ENCODE results near the gene E2F4. TPM values are rescaled to one million over a fixed set of nuclear protein-coding genes. Genes with fewer than 3 reads are reported as not detected.

Gene E2F4
- total and polyA plus RNA-seq, 5 donors: 33.9 to 42.5 (median 39.7) TPM

- peaks cover 28% of the 10 kb centered on the region for H3K4me1 ChIP-seq (ENCODE audit: control insufficient read depth, insufficient read depth, low read length)
- H3K9me3 ChIP-seq (ENCODE audit: control insufficient read depth, low read length): no peaks in the 10 kb centered on the region
- ATAC-seq: peak; percentile 19 to 53
- intact Hi-C loops (cut with DNase I): no loop called here
- no peak overlapping the region for H3K4me3 ChIP-seq (ENCODE audit: low read length)
- peak overlapping the region; percentile 86 for H3K27ac ChIP-seq (ENCODE audit: low read length)
- H3K27me3 ChIP-seq (ENCODE audit: control insufficient read depth, insufficient read depth): no peaks in the 10 kb centered on the region
- peak; percentile 79 to 92 (median 89) for DNase-seq
- 41% methylated on average over 10 of the region's 10 CpGs for WGBS
Measured at GRCh38 chr16:67241008-67241900, 49.3 kb downstream of the E2F4 start.

GRCh38 chr16:67242138-67242730 is 50.3 kb downstream of the E2F4 start:
- H3K27ac ChIP-seq (ENCODE audit: low read length): peak overlapping the region; percentile 86
- no peaks in the 10 kb centered on the region for H3K9me3 ChIP-seq (ENCODE audit: control insufficient read depth, low read length)
- peaks cover 28% of the 10 kb centered on the region for H3K4me1 ChIP-seq (ENCODE audit: control insufficient read depth, insufficient read depth, low read length)
- DNase-seq: peak in 1 of 3 donors; percentile 20
- WGBS: 56% methylated on average over 4 of the region's 4 CpGs
- ATAC-seq: no peak
- no peaks in the 10 kb centered on the region for H3K27me3 ChIP-seq (ENCODE audit: control insufficient read depth, insufficient read depth)
- intact Hi-C loops (cut with DNase I): no loop called here
- H3K4me3 ChIP-seq (ENCODE audit: low read length): no peak overlapping the region

- ATAC-seq (no peak), DNase-seq (peak; percentile 50 to 82 (median 77))
- intact Hi-C loops (cut with DNase I): no loop called here
- Histone ChIP-seq H3K27ac (ENCODE audit: low read length) (peak overlapping the region; percentile 93), H3K4me3 (ENCODE audit: low read length) (no peak overlapping the region), H3K4me1 (ENCODE audit: control insufficient read depth, insufficient read depth, low read length) (peaks cover 28% of the 10 kb centered on the region), H3K9me3 (ENCODE audit: control insufficient read depth, low read length) (no peaks in the 10 kb centered on the region), H3K27me3 (ENCODE audit: control insufficient read depth, insufficient read depth) (no peaks in the 10 kb centered on the region)
- WGBS: 60% methylated on average over 4 of the region's 4 CpGs
Measured at GRCh38 chr16:67243481-67243880, 51.5 kb downstream of the E2F4 start.

- ATAC-seq (peak; percentile 1 to 20), DNase-seq (peak; percentile 79 to 86 (median 83))
- H3K4me3 ChIP-seq (ENCODE audit: low read length): no peak overlapping the region
- intact Hi-C loops (cut with DNase I): no loop called here
- H3K27me3 ChIP-seq (ENCODE audit: control insufficient read depth, insufficient read depth): no peaks in the 10 kb centered on the region
- no peaks in the 10 kb centered on the region for H3K9me3 ChIP-seq (ENCODE audit: control insufficient read depth, low read length)
- 12% methylated on average over 5 of the region's 5 CpGs for WGBS
- H3K4me1 ChIP-seq (ENCODE audit: control insufficient read depth, insufficient read depth, low read length): peaks cover 28% of the 10 kb centered on the region
- peak overlapping the region; percentile 93 for H3K27ac ChIP-seq (ENCODE audit: low read length)
Measured at GRCh38 chr16:67244387-67245185, 52.6 kb downstream of the E2F4 start.

- intact Hi-C loops (cut with DNase I): no loop called here
- no peak for DNase-seq
- peaks cover 28% of the 10 kb centered on the region for H3K4me1 ChIP-seq (ENCODE audit: control insufficient read depth, insufficient read depth, low read length)
- H3K4me3 ChIP-seq (ENCODE audit: low read length): no peak overlapping the region
- H3K27ac ChIP-seq (ENCODE audit: low read length): peak overlapping the region; percentile 93
- 67% methylated on average over 4 of the region's 4 CpGs for WGBS
- no peak for ATAC-seq
- no peaks in the 10 kb centered on the region for H3K9me3 ChIP-seq (ENCODE audit: control insufficient read depth, low read length)
- H3K27me3 ChIP-seq (ENCODE audit: control insufficient read depth, insufficient read depth): no peaks in the 10 kb centered on the region
Measured at GRCh38 chr16:67245186-67245585, 53.2 kb downstream of the E2F4 start.

- WGBS: 7% methylated on average over 8 of the region's 8 CpGs
- no peaks in the 10 kb centered on the region for H3K9me3 ChIP-seq (ENCODE audit: control insufficient read depth, low read length)
- H3K4me1 ChIP-seq (ENCODE audit: control insufficient read depth, insufficient read depth, low read length): peaks cover 28% of the 10 kb centered on the region
- peak overlapping the region; percentile 56 for H3K4me3 ChIP-seq (ENCODE audit: low read length)
- intact Hi-C loops (cut with DNase I): no loop called here
- H3K27ac ChIP-seq (ENCODE audit: low read length): peak overlapping the region; percentile 93
- no peak for DNase-seq
- ATAC-seq: no peak
- H3K27me3 ChIP-seq (ENCODE audit: control insufficient read depth, insufficient read depth): no peaks in the 10 kb centered on the region
Measured at GRCh38 chr16:67245674-67246080, 53.7 kb downstream of the E2F4 start.

GRCh38 chr16:67246081-67246755 is 54.3 kb downstream of the E2F4 start:
- no peaks in the 10 kb centered on the region for H3K9me3 ChIP-seq (ENCODE audit: control insufficient read depth, low read length)
- peaks cover 26% of the 10 kb centered on the region for H3K4me1 ChIP-seq (ENCODE audit: control insufficient read depth, insufficient read depth, low read length)
- WGBS: under 1% methylated on average over 48 of the region's 48 CpGs
- peak; percentile 81 to 94 (median 93) for DNase-seq
- peak; percentile 51 to 56 for ATAC-seq
- H3K27me3 ChIP-seq (ENCODE audit: control insufficient read depth, insufficient read depth): no peaks in the 10 kb centered on the region
- intact Hi-C loops (cut with DNase I): no loop called here
- H3K4me3 ChIP-seq (ENCODE audit: low read length): peak overlapping the region; percentile 56
- peak overlapping the region; percentile 93 for H3K27ac ChIP-seq (ENCODE audit: low read length)

- whole genome bisulfite sequencing: under 1% methylated on average over 26 of the region's 26 CpGs
- Histone ChIP-seq H3K4me1 (ENCODE audit: control insufficient read depth, insufficient read depth, low read length) (peaks cover 21% of the 10 kb centered on the region), H3K27me3 (ENCODE audit: control insufficient read depth, insufficient read depth) (no peaks in the 10 kb centered on the region), H3K27ac (ENCODE audit: low read length) (peak overlapping the region; percentile 93), H3K9me3 (ENCODE audit: control insufficient read depth, low read length) (no peaks in the 10 kb centered on the region), H3K4me3 (ENCODE audit: low read length) (peak overlapping the region; percentile 56)
- DNase-seq: no peak
- intact Hi-C loops (cut with DNase I): no loop called here
- peak in 1 of 2 donors; percentile 2 for ATAC-seq
Measured at GRCh38 chr16:67246756-67247191, 54.8 kb downstream of the E2F4 start.

- no peaks in the 10 kb centered on the region for H3K27me3 ChIP-seq (ENCODE audit: control insufficient read depth, insufficient read depth)
Measured at GRCh38 chr16:67247192-67248072, 55.5 kb downstream of the E2F4 start, which contains the start of gene FHOD1. Gene FHOD1 (minus strand): TSS chr16:67247481. CDS start chr16:67247410, 71 bp downstream.

GRCh38 chr16:67248073-67248400 is 56.1 kb downstream of the E2F4 start:
- Histone ChIP-seq H3K4me1 (ENCODE audit: control insufficient read depth, insufficient read depth, low read length) (peaks cover 16% of the 10 kb centered on the region), H3K27me3 (ENCODE audit: control insufficient read depth, insufficient read depth) (no peaks in the 10 kb centered on the region), H3K27ac (ENCODE audit: low read length) (no peak overlapping the region), H3K9me3 (ENCODE audit: control insufficient read depth, low read length) (no peaks in the 10 kb centered on the region), H3K4me3 (ENCODE audit: low read length) (peak overlapping the region; percentile 58)
- no peak for ATAC-seq
- intact Hi-C loops (cut with DNase I): no loop called here
- 5% methylated on average over 7 of the region's 7 CpGs for WGBS
- no peak for DNase-seq

More at GRCh38 chr16:67247192-67248072, 55.5 kb downstream of the E2F4 start, which contains the start of gene FHOD1:
- intact Hi-C loops (cut with DNase I): no loop called here
- Histone ChIP-seq H3K4me1 (ENCODE audit: control insufficient read depth, insufficient read depth, low read length) (peaks cover 18% of the 10 kb centered on the region), H3K4me3 (ENCODE audit: low read length) (peak within 1 kb of the TSS; percentile 58), H3K27ac (ENCODE audit: low read length) (peak within 1 kb of the TSS; percentile 93), H3K9me3 (ENCODE audit: control insufficient read depth, low read length) (no peaks in the 10 kb centered on the region)
- peak; percentile 87 to 89 for ATAC-seq
- DNase-seq: peak; percentile 98 to 100 (median 99)
- WGBS: under 1% methylated on average over 60 of the region's 60 CpGs
